ENCODE data around the gene DACH1. TPM values are rescaled to one million over a fixed set of nuclear protein-coding genes. Genes with fewer than 3 reads are reported as not detected.

The DACH1 gene
- total RNA-seq, 4 donors from 2014 or later = 1.2 to 7.9 (median 4.4) TPM

GRCh38 chr13:71677124-71677523, 189.9 kb downstream of the DACH1 start:
- TF ChIP-seq, protein P1, sequence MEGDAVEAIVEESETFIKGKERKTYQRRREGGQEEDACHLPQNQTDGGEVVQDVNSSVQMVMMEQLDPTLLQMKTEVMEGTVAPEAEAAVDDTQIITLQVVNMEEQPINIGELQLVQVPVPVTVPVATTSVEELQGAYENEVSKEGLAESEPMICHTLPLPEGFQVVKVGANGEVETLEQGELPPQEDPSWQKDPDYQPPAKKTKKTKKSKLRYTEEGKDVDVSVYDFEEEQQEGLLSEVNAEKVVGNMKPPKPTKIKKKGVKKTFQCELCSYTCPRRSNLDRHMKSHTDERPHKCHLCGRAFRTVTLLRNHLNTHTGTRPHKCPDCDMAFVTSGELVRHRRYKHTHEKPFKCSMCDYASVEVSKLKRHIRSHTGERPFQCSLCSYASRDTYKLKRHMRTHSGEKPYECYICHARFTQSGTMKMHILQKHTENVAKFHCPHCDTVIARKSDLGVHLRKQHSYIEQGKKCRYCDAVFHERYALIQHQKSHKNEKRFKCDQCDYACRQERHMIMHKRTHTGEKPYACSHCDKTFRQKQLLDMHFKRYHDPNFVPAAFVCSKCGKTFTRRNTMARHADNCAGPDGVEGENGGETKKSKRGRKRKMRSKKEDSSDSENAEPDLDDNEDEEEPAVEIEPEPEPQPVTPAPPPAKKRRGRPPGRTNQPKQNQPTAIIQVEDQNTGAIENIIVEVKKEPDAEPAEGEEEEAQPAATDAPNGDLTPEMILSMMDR (IDR thresholded peaks at IDR 0.05; ENCODE audit: low read depth) = no peak

DNA sequence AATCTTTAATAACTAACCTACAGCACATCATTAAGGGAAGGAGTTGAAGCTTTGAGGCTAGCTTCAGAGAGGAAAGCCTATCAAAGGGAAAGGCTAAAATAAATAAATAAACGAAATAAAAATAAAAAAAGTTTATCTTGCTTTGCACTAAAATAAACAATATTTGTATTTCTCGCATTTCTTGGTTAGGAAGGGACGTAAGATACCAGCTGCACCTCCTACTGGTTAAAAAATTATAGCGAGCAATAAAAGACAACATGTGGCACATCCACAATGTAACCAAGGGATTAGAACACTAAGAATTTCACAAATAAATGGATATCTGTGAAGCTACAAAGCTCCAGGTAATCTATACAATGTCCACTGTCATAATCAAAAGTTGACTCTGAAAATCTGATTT, 194.5 kb downstream of the DACH1 start:
- TF ChIP-seq, protein P1 (IDR thresholded peaks at IDR 0.05; ENCODE audit: low read depth) = no peak

DNA sequence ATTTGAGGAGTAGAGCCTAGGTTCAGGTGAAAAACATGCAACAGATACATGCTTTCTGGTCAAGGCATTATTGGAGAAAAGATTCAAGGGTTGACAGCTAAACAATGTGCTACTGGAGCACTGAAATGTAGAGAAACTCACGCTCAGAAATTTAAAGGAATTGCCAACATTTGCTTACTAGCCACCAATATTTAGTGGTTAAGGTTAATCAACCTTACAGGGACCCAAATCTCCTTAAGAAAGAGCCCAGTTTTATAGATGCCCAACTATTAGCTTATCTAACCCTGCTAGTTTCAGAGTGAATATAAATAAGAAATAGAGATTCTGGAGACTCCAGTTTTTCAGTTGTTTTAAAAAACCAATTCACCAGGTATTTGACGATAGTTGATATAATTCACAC, 203.6 kb downstream of the DACH1 start:
- TF ChIP-seq, protein P1 (IDR thresholded peaks at IDR 0.05; ENCODE audit: low read depth) = no peak

- TF ChIP-seq, protein P1 (IDR thresholded peaks at IDR 0.05; ENCODE audit: low read depth) = no peak
Measured at GRCh38 chr13:71661921-71662320, 205.1 kb downstream of the DACH1 start.

GRCh38 chr13:71659404-71659803, 207.6 kb downstream of the DACH1 start:
- TF ChIP-seq, protein P1 (IDR thresholded peaks at IDR 0.05; ENCODE audit: low read depth) = no peak

DNA sequence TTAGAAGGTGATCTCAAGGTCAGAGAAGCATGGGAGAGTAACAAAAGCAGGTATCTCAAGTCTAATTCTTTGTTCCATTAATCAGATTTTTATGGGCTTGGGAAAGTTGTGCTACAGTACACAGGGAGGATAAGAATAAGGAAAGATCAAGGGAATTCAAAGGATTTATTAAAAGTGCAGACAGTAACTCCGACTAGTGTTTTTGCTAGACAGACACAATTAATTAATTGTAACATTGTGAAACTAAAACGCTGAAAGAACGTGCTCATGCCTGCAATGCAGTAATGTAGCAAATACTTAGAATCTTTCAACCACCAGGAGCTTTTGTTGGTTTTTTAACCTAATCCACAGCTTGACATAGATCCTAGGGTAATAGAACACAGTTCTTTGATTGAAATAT, 221.5 kb downstream of the DACH1 start:
- TF ChIP-seq, protein P1 (IDR thresholded peaks at IDR 0.05; ENCODE audit: low read depth) = no peak

- TF ChIP-seq, protein P1 (IDR thresholded peaks at IDR 0.05; ENCODE audit: low read depth) = no peak
Measured at GRCh38 chr13:71644579-71644978, 222.4 kb downstream of the DACH1 start.
